Islet precursor cell (in vitro differentiated cells): ENCODE results near the gene ZBTB26.
"Not testable (repeated sequence)": the region's sequence is repeated elsewhere in the genome, so short reads cannot be mapped to it uniquely, and the experiment has no call there.

Source experiments
- DNase-seq: peaks from one replicate; pipeline ENCODE4 v3.0.0-alpha.2; 2018

Gene ZBTB26

DNA sequence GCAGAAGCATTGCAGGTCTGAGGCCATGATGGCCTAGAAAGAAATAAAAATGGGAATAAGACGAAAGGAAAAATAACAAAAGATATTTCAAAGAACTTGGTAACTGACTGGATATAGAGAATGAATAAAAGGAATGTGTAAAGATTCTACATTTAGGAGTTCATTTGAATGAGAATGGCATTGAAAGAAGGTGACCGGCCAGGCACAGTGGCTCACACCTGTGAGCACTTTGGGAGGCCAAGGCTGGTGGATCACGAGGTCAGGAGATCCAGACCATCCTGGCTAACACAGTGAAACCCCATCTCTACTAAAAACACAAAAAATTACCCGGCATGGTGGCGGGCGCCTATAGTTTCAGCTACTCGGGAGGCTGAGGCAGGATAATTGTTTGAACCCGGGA is 8.6 kb downstream of the ZBTB26 start:
- no peak for DNase-seq

DNA sequence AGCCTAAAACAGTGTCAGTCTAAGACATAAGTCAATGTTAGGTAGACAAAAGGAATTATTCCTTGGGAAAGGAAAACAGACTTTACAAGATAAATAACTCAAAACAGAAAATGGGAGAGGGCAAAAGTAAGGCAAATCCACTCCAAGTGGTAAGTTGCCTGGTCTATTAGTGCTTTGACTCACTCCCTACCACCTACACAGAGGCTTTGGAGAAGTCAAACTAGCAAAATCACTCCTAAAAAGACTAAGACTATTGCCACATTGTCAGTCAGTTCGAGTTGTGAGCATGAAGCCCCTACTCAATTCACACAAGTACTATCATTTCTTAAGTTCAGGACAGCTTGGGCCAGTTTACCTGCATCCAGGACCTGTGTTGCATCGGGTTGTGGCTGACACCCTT is 13.0 kb downstream of the ZBTB26 start:
- DNase-seq, result no peak

DNA sequence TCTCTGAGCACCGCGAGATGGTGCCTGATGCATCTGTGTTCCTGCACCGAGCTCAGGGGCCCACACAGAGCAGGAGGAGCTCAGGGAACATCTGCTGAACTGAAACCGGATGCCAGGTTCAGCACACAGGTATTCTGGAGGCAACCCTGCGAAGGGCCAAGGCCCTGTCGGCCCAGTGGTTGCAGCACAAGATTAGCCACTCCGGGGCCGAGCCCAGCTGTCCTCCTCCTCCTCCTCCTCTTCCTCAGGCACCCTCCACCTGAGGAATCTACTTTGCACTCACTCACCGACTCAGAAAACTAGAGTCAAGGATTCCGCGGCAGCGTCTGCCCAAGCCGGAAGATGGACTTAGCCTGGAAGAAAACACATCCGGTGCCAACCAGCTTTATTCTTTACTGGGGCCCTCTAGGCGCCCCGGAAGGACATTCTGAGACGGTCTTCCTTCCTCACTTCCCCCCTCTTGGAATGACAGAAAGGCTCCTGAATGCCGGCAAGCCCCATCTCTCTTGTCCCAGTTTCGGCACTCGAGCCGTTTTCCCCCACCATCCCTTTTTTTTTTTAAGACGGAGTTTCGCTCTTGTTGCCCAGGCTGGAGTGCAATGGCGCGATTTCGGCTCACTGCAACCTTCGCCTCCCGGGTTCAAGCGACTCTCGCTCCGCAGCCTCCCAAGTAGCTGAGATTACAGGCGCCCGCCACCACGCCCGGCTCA is 18.2 kb downstream of the ZBTB26 start, which contains the start of gene ZBTB6:
ZBTB6 (minus strand) TSS at position 360 of the 710 bp plus-strand sequence. CDS start 1,251 bp downstream, outside the sequence.
- peak; percentile 91 for DNase-seq

DNA sequence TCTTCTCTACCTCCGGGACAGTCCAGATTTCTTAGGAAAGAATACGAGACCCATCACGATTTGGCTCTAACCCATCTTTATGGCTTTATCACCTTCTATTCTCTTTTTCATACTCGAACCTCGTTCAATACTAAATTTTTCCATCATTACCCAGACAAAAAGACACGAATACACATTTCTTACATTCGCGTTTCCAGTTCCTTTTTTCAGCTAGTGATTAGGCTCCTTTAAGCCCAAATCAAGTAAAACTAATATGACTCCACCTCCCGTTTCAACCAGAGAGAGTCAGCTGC is 18.7 kb downstream of the ZBTB26 start:
- no peak for DNase-seq

DNA sequence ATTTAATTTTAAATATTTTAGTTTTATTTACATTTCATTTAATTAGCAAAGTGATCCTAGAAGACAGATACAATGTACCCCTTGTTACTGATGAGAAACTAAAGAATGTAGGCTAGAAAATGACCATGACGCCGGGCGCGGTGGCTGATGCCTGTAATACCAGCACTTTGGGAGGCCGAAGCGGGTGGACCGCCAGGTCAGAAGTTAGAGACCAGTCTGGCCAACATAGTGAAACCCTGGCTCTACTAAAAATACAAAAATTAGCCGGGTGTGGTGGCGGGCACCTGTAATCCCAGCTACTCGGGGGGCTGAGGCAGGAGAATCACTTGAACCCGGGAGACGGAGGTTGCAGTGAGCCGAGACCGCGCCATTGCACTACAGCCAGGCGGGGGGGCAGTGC is 25.2 kb downstream of the ZBTB26 start:
- DNase-seq, result not testable (repeated sequence)

DNA sequence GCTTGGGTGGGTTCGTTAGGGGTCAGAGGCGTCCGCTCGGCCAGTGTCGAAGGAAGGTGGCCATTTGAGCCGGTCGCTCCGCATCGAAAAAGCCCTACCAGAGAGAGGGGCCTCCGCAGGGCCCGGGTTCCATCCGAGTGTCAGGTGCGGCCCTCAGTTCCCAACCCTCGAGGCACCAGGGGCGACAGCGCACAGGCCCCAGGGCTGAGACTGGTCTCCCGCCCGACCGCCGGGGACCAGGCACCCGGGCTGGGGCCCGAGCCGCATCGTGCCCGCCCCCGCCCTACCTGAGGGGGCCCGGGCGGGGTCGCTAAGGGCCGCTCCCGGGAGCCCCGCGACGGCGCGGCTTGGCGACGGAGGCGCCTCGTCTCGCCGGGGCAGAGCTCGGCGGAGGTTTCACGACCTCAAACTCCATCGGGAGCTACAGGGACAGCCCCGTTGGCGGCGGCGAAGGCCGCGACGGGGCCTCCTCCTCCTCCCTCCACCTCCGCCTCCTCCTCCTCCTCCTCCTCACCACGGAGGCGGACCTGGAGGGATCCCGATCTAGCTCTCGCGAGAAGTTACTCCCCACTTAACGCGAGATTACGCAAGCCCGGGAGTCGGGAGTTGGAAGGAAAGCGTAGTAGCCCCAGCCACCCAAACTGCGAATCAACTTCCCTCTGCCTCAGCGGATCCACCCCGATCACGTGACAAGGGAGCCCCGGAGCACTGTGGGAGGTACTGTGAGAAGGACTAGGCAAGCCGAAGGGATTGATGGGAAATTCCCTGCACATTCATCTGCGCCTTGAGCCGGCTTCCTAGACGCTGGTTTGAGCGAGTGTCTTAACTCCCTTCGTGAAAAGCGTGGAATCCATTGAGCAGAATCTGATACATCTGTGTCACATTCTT is 26.2 kb downstream of the ZBTB26 start, which contains the start of gene RC3H2:
RC3H2 (minus strand) TSS at position 537 of the 888 bp plus-strand sequence. CDS start 7,850 bp downstream, outside the sequence.
- DNase-seq, result peak; percentile 100

DNA sequence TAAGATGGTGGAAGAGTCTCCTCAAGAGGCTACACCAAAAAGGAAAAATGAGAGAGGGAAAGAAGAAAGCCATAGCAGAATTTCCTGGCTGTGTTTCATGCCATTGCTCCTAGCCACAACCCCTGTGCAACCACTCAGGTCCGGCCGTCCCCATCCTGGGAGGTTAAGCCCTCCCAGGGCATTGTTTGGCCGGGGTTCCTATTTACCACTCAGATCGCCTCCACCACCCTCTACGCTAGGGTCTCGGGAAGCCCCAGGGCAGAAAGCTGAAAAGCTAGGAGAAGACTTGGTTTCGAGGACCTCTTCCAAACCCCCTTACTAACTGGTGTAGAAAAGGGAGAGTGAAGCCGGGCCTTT is 26.9 kb downstream of the ZBTB26 start:
- DNase-seq, result peak; percentile 77

DNA sequence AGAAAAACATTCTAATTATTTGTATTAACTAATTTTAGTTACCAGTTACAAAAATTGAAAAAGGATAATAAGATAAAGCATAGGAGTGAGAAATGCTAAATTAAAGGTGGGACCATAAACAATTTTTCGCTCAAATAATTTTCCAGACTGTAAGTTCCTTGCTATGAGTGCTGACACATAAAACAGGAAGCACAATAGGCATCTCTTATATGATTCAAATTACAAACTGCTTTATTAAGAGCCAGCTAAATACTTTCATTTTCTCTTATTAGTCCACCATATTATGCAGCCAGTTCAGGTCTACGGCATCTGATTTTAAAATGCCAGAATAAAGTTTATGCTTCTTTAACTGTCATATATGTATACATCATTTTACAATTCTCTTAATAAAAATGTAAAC is 30.5 kb downstream of the ZBTB26 start:
- no peak for DNase-seq

DNA sequence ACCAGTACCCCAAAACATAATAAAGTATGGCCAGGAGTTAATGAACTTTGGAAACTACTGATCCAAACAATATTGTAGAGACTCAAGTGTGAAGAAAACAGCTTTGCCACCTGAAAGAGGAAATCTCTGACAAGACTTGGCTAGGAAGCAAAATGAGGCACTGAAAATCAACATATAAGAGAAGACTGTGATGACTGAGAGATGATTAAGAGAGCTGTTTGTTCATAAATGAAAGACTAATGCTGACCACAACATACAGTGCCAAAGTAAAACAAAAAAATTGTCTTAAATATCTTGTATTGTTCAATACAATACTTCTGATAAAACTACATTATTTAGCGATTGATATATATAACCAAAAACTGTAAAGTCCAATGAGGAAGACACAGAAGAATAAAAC is 33.3 kb downstream of the ZBTB26 start:
- DNase-seq, result no peak

DNA sequence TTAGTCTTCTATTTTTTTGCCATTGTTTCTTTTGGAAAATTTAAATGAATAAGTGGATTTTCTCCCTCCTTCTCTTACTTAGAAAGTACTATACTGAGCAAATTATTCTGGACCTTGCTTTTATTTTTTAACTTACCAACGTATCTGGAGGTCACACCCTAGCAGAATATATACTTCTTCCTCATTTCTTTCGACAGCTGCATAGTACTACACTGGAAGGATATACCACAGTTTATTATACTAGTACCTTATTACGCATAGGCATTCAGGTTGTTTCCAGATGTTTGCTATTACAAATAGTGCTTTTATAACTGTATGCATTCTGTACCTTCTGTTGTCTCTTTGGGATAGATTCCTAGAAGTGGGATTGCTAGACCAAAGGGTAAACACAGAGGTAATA is 42.8 kb downstream of the ZBTB26 start:
- no peak for DNase-seq

DNA sequence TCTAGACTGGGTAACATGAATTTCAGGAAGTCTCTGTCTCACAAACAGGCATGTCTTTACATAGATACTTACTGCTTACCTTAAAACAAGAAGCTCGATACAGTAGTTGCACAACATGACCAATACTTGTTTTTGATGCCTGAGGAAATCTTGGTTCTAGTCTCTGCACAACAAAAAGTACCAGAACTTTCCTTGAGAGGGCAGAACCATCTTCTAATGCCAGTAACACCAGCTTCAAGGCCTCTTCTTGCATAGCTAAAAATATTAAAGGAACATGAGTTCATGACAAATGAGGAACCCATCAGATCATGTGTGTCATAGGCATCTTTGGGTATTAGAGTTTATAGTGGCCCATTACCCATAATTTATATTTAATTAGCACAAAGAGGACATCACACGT is 48.2 kb downstream of the ZBTB26 start:
- no peak for DNase-seq

DNA sequence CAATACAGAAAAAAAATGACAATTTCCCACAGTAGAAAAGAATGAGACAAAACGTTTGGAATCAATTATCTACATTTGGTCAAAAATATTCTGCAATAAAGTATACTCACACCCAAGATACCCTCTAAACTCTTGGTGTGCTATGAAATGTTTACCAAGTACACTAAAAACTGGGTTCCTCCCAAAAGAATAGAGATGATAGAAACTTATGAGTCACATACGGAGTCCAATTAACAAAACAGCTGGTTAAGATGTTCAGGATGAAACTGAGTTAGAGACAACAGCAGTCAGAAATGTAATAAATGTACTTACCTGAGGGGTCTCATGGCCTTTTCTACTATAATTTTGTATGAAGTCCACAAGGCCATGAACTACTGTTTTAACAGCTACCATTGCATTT is 51.9 kb downstream of the ZBTB26 start:
- no peak for DNase-seq

DNA sequence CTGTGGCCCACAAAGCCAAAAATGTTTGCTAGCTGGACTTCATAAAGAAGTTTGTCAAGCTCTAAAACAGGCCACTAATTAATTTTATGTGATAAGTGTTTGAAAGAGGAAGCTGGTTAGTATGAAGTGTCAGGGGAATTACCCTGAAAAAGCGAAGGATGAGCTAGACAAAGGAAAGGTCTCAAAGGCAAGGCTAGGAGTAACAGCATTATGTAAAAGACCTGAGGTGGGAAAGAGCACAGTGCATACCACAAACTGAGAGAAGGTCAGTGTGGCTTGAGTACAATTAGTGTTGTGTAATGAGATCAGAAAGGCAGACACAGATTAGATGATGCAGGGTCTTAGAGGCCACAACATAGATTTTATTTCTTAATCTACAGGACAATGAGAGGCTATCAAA is 55.8 kb downstream of the ZBTB26 start:
- DNase-seq, result no peak

DNA sequence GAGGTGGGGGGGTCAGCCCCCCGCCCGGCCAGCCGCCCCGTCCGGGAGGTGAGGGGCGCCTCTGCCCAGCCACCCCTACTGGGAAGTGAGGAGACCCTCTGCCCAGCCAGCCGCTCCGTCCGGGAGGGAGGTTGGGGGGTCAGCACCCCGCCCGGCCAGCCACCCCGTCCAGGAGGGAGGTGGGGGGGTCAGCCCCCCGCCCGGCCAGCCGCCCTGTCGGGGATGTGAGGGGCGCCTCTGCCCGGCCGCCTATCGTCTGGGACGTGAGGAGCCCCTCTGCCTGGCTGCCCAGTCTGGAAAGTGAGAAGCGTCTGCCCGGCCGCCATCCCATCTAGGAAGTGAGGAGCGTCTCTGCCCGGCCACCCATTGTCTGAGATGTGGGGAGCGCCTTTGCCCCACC is 64.0 kb downstream of the ZBTB26 start:
- not testable (repeated sequence) for DNase-seq

DNA sequence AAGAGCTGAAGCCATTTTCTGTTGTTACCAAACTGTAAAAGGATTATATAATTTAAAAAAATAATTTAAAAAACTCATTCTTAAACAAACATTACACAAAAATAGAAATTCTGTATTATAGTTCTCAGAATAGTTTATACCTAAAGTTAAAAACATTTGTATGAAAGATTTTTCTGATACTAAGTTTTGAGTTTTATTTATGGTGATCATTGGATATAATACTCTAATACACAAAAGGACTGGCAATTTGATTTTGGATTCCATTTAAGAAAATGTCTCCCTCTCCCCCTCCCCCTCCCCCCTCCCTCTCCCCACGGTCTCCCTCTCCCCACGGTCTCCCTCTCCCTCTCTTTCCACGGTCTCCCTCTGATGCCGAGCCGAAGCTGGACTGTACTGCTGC is 65.2 kb downstream of the ZBTB26 start:
- no peak for DNase-seq
